Kidney (tissue), 14 donors: ENCODE measurements around the gene NCOA4. TPM values are rescaled to one million over a fixed set of nuclear protein-coding genes. Genes with fewer than 3 reads are reported as not detected.

ENCODE experiments used
- DNase-seq, 5 donors: peaks; one replicate each; pipeline ENCODE4 v3.0.0-alpha.2; 2013 to 2020
- FAIRE-seq: peaks from 2 replicates; lab custom pipeline; 2012; peaks lifted over from hg19 to GRCh38; lab: Jason Lieb, UNC
- H3K27ac ChIP-seq, 2 donors: one replicate each; pipeline ENCODE4 v1.7.0; 2013; ENCODE audit warnings: low read depth in 2 of 2, low read length in 2 of 2, inconsistent platforms in 1 of 2
- H3K27me3 ChIP-seq: one replicate; pipeline ENCODE4 v1.7.1; 2013; ENCODE audit warnings: low read length, inconsistent platforms; ENCODE audit not compliant: control insufficient read depth, insufficient read depth
- H3K36me3 ChIP-seq, 3 donors: one replicate each; pipeline versions ENCODE4 v1.7.0 to v1.7.1; 2013; ENCODE audit warnings: low read length in 3 of 3, control low read depth in 1 of 3, inconsistent platforms in 1 of 3; ENCODE audit not compliant: insufficient read depth in 3 of 3, control insufficient read depth in 2 of 3
- H3K4me1 ChIP-seq, 3 donors: one replicate each; pipeline versions ENCODE4 v1.7.0 to v1.7.1; 2013; ENCODE audit warnings: low read length in 3 of 3, inconsistent platforms in 1 of 3, low read depth in 1 of 3; ENCODE audit not compliant: control insufficient read depth in 2 of 3, insufficient read depth in 2 of 3
- H3K4me3 ChIP-seq, 3 donors: one replicate each; pipeline versions ENCODE4 v1.7.0 to v1.8.1; 2013; ENCODE audit warnings: low read length in 3 of 3, control low read depth in 1 of 3, inconsistent platforms in 1 of 3
- H3K9ac ChIP-seq, 3 donors: one replicate each; pipeline versions ENCODE4 v1.7.0 to v1.7.1; 2013; ENCODE audit warnings: low read length in 3 of 3, control low read depth in 1 of 3, inconsistent platforms in 1 of 3
- H3K9me3 ChIP-seq, 3 donors: one replicate each; pipeline versions ENCODE4 v1.7.0 to v1.7.1; 2013; ENCODE audit warnings: low read length in 3 of 3, control low read depth in 1 of 3, inconsistent platforms in 1 of 3; ENCODE audit not compliant: control insufficient read depth in 2 of 3, insufficient read depth in 1 of 3
- intact Hi-C: fragments of 100-400 bp; cut with DNase I; formaldehyde crosslinking; loops from one replicate; pipeline ENCODE4 v1.11.1; 2022
- polyA plus RNA-seq: library from polyadenylated mRNA; stranded (reverse); fragments of 350-450 nt; fragmentation: Illumina TruSeq; extraction: RNeasy Lipid Tissue Mini Kit (QIAGEN cat#74804); gene quantifications from one replicate; pipeline ENCODE4 v1.2.3, GENCODE V29; 2014; ENCODE audit warnings: low read depth, low replicate concordance; ENCODE audit not compliant: insufficient read depth
- total RNA-seq: library from RNA; stranded (reverse); fragmentation: NEBNext Ultra II Directional; extraction: Animal tissue kit (Norgen Biotek cat#: 25700); gene quantifications from one replicate; pipeline ENCODE4 v1.2.1, GENCODE V29; 2021
- TF ChIP-seq, protein P1 (sequence below): IDR thresholded peaks from 3 replicates; pipeline ENCODE4 v1.5.1; 2012; ENCODE audit warnings: mild to moderate bottlenecking, moderate library complexity, borderline replicate concordance; ENCODE audit not compliant: insufficient read depth; ENCODE audit errors: extremely low read depth
- donor health status: control.
- donor health status: control.
- donor health status: control.
- donor health status: control.
- donor health status: control.
- donor health status: DM: yes; HTN: yes; CAD: no.
- donor health status: Normal renal cell carcinoma (clear cell type).

The NCOA4 gene
- total and polyA plus RNA-seq, 2 donors from 2014 or later: 83.7 to 133 TPM

DNA sequence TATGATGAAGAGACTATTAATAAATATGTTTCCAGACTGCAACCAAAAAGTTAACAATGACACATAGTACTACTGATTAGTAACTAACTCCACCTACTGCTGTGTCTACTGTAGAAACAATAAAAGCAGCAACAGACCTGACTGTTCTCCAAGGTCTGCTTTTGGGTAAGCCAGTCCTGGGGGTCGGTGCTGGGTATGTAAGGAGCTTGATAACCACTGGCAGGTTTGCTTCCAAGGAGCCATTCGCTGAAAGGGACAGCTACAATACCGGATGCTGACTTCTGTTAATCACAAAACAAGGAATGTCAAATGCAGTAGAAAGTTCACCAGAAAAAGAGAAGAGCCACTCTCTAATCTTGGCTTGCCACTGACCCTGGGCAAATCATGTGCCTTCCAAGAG lies 17.7 kb downstream of the NCOA4 start:
- H3K9ac ChIP-seq: no peak overlapping the region
- intact Hi-C loops: no loop called here
- H3K36me3 ChIP-seq: peaks cover 19 to 63% (median 34%) of the 10 kb centered on the region in 3 donors
- peaks cover 0 to 3% (median 1%) of the 10 kb centered on the region in 3 donors for H3K4me1 ChIP-seq
- no peaks in the 10 kb centered on the region for H3K9me3 ChIP-seq
- no peak overlapping the region for H3K27ac ChIP-seq
- TF ChIP-seq, protein P1, sequence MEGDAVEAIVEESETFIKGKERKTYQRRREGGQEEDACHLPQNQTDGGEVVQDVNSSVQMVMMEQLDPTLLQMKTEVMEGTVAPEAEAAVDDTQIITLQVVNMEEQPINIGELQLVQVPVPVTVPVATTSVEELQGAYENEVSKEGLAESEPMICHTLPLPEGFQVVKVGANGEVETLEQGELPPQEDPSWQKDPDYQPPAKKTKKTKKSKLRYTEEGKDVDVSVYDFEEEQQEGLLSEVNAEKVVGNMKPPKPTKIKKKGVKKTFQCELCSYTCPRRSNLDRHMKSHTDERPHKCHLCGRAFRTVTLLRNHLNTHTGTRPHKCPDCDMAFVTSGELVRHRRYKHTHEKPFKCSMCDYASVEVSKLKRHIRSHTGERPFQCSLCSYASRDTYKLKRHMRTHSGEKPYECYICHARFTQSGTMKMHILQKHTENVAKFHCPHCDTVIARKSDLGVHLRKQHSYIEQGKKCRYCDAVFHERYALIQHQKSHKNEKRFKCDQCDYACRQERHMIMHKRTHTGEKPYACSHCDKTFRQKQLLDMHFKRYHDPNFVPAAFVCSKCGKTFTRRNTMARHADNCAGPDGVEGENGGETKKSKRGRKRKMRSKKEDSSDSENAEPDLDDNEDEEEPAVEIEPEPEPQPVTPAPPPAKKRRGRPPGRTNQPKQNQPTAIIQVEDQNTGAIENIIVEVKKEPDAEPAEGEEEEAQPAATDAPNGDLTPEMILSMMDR: no peak
- no peak overlapping the region for H3K4me3 ChIP-seq
- FAIRE-seq (no peak), DNase-seq (no peak)
- H3K27me3 ChIP-seq: no peaks in the 10 kb centered on the region

DNA sequence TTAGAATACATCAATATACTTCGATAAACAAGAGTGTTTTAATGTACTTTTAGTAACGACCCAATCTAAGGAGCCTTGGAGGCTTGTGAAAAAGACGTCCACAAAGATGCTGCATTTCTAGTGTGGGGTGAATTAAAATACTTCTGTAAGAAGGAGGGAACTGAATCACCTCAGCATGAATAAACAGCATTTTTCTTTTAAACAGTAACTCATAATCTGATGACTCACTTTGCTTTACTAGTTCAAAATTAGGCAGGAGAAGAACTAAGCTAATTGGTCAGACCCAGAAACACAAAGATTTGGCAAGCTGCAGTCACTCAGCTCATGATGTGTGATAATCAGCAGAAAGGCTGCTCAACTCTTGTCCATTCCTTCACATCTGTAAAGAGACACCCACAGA lies 24.2 kb downstream of the NCOA4 start:
- H3K4me1 ChIP-seq: peaks cover 0 to 4% (median 3%) of the 10 kb centered on the region in 3 donors
- DNase-seq (no peak), FAIRE-seq (no peak)
- no peak overlapping the region for H3K4me3 ChIP-seq
- H3K9me3 ChIP-seq: no peaks in the 10 kb centered on the region
- intact Hi-C loops: no loop called here
- H3K36me3 ChIP-seq: peaks cover 22 to 77% (median 36%) of the 10 kb centered on the region in 3 donors
- no peaks in the 10 kb centered on the region for H3K27me3 ChIP-seq
- TF ChIP-seq, protein P1: no peak
- H3K27ac ChIP-seq: no peak overlapping the region
- no peak overlapping the region for H3K9ac ChIP-seq

DNA sequence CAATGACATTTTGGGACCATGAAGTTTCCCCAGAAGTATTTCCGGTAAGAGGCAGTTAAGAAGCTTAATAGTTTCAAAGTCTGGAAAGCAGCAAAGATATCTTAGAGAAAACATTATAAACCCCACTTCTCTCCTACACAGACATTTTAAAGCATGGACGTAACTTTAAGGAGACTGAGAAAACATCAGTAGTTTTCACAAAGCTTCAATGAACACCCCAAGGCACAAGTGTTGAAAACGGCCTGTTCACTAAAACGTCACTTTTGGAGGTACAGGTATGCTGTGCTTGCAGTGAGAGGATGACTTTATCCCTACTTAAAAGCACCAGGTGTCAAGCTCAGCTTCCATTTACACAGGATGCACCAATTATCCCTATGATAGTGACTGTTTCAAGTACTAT lies 25.0 kb downstream of the NCOA4 start:
- H3K4me1 ChIP-seq: peaks cover 0 to 8% (median 3%) of the 10 kb centered on the region in 3 donors
- H3K9ac ChIP-seq: no peak overlapping the region
- TF ChIP-seq, protein P1: no peak
- intact Hi-C loops: no loop called here
- H3K27me3 ChIP-seq: no peaks in the 10 kb centered on the region
- peaks cover 22 to 71% (median 30%) of the 10 kb centered on the region in 3 donors for H3K36me3 ChIP-seq
- DNase-seq (no peak), FAIRE-seq (no peak)
- no peak overlapping the region for H3K27ac ChIP-seq
- H3K9me3 ChIP-seq: no peaks in the 10 kb centered on the region
- H3K4me3 ChIP-seq: no peak overlapping the region

DNA sequence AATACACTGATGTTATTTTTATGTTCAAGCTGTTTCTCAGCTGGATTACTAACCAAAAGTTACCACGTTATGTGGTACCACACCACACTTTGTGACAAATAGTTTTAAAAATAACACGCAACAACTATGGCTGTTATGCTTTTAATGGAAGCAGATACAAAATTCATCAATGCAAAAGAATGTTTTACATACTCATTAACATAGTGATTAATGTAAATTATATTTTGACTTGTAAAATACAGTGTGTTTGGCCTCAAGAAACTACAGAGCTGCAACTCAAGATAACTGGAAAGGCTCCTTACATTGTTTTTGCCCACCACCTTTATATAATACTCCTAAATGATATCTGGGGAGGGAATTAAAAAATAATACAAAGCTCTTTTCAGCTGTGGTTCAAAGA lies 25.5 kb downstream of the NCOA4 start:
- FAIRE-seq (no peak), DNase-seq (no peak)
- H3K36me3 ChIP-seq: peaks cover 22 to 67% (median 26%) of the 10 kb centered on the region in 3 donors
- intact Hi-C loops: no loop called here
- H3K9ac ChIP-seq: no peak overlapping the region
- H3K27me3 ChIP-seq: no peaks in the 10 kb centered on the region
- no peak overlapping the region for H3K27ac ChIP-seq
- H3K4me3 ChIP-seq: no peak overlapping the region
- H3K4me1 ChIP-seq: peaks cover 0 to 8% (median 3%) of the 10 kb centered on the region in 3 donors
- TF ChIP-seq, protein P1: no peak
- no peaks in the 10 kb centered on the region for H3K9me3 ChIP-seq
